ENCODE data around the gene KCNQ2.

KCNQ2 gene

DNA sequence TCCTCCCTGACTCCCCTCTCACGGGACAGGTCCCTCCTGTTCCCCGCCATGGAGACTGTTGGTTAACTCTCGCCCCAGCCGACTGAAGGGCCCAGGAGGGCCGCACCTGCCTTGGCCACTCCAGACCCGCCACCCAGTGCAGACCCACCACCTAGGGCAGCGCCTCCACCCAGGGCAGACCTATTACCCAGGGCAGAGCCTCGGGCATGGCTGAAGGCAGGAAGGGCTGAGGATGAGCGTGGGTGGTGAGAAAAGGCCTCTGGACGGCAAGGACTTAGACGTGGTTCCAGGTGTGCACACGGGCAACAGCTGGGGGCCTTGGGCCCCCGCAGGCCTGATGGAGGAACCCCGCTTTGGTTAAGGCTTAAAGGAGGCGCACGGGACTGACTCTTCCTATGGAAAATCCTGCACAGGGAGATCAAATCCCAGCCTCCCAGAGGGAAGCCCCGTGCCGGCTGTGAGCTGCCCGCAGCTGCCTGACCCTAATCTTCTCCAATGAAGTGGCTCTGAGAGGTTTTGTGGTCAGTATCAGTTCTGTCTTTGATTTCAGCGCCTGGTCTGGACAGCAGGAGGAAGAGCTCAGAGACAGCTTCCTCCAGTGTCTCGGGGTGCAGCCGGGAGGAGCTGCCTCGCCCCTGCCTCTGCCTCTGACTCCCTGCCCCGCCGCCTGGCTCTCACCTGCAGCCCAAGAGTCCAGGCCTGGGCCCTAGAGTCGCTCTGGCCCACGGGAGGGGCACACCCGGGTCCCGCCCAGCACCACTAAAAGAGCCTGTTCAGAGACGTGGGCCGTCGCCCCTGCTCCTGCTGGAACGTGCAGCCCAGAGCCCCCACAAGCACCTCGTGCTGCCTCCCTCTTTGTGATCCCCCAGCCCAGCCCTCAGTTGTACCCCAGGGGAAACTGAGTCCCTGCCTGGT lies 99.2 kb downstream of the KCNQ2 start:
- TF ChIP-seq ZNF70 (CRISPR knock-in tag; IDR thresholded peaks at IDR 0.05): no peak
- TF ChIP-seq ZNF565 (CRISPR knock-in tag; conservative IDR thresholded peaks at IDR 0.05; ENCODE audit: low read depth): no peak
- TF ChIP-seq, protein P1, sequence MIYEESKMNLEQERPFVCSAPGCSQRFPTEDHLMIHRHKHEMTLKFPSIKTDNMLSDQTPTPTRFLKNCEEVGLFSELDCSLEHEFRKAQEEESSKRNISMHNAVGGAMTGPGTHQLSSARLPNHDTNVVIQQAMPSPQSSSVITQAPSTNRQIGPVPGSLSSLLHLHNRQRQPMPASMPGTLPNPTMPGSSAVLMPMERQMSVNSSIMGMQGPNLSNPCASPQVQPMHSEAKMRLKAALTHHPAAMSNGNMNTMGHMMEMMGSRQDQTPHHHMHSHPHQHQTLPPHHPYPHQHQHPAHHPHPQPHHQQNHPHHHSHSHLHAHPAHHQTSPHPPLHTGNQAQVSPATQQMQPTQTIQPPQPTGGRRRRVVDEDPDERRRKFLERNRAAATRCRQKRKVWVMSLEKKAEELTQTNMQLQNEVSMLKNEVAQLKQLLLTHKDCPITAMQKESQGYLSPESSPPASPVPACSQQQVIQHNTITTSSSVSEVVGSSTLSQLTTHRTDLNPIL (CRISPR knock-in tag; IDR thresholded peaks at IDR 0.05; ENCODE audit: low read depth): no peak
- TF ChIP-seq GLIS3 (CRISPR knock-in tag; IDR thresholded peaks at IDR 0.05): no peak
- no peak for TF ChIP-seq SNAI2 (CRISPR knock-in tag; IDR thresholded peaks at IDR 0.05)
- TF ChIP-seq ISL1 (CRISPR knock-in tag; IDR thresholded peaks at IDR 0.05): no peak
- no peak for ATAC-seq

DNA sequence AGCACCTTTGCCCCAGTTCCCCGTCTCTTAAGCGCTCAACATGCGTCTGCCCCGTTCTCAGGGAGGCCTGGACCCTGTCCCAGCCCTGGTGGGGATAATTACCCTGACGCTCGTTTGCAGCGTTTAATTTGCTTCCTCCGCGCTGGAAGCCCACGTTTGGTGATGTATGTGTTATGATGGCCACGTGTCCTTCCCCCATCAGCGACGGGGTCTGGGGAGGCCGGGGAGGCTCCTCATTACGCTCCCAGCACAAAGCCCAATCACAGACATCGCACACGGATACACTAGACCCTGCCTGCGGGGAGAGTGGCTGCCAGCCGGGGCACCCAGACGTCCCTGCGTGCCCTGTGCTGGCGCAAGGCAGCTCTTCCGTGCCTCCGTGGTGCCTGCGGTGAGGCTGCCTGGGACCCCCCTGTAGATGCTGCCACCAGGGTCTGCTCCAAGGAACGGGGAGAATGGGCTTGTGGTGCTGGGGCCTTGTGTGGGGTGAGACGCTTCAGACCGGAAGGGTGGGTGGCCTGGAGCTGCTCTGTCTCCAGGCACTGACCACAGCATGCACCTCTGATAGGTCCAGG lies 101.1 kb downstream of the KCNQ2 start:
- no peak for ATAC-seq
- TF ChIP-seq, protein P2, sequence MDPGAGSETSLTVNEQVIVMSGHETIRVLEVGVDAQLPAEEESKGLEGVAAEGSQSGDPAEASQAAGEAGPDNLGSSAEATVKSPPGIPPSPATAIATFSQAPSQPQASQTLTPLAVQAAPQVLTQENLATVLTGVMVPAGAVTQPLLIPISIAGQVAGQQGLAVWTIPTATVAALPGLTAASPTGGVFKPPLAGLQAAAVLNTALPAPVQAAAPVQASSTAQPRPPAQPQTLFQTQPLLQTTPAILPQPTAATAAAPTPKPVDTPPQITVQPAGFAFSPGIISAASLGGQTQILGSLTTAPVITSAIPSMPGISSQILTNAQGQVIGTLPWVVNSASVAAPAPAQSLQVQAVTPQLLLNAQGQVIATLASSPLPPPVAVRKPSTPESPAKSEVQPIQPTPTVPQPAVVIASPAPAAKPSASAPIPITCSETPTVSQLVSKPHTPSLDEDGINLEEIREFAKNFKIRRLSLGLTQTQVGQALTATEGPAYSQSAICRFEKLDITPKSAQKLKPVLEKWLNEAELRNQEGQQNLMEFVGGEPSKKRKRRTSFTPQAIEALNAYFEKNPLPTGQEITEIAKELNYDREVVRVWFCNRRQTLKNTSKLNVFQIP (CRISPR knock-in tag; IDR thresholded peaks at IDR 0.05; ENCODE audit: borderline replicate concordance, low read depth): no peak
- TF ChIP-seq ESRRG (CRISPR knock-in tag; IDR thresholded peaks at IDR 0.05) (no peak), GLIS3 (CRISPR knock-in tag; IDR thresholded peaks at IDR 0.05) (no peak), PPARA (CRISPR knock-in tag; IDR thresholded peaks at IDR 0.05; ENCODE audit: borderline replicate concordance) (no peak), ISL1 (CRISPR knock-in tag; IDR thresholded peaks at IDR 0.05) (no peak), SNAI2 (CRISPR knock-in tag; IDR thresholded peaks at IDR 0.05) (no peak), RARB (CRISPR knock-in tag; IDR thresholded peaks at IDR 0.05) (no peak), ZNF565 (CRISPR knock-in tag; conservative IDR thresholded peaks at IDR 0.05; ENCODE audit: low read depth) (no peak), ZNF8 (CRISPR knock-in tag; IDR thresholded peaks at IDR 0.05) (no peak), ZC3H10 (CRISPR knock-in tag; IDR thresholded peaks at IDR 0.05) (no peak), TCF4 (CRISPR knock-in tag; IDR thresholded peaks at IDR 0.05; ENCODE audit: borderline replicate concordance) (no peak), OSR1 (CRISPR knock-in tag; IDR thresholded peaks at IDR 0.05) (no peak)
- TF ChIP-seq, protein P3, sequence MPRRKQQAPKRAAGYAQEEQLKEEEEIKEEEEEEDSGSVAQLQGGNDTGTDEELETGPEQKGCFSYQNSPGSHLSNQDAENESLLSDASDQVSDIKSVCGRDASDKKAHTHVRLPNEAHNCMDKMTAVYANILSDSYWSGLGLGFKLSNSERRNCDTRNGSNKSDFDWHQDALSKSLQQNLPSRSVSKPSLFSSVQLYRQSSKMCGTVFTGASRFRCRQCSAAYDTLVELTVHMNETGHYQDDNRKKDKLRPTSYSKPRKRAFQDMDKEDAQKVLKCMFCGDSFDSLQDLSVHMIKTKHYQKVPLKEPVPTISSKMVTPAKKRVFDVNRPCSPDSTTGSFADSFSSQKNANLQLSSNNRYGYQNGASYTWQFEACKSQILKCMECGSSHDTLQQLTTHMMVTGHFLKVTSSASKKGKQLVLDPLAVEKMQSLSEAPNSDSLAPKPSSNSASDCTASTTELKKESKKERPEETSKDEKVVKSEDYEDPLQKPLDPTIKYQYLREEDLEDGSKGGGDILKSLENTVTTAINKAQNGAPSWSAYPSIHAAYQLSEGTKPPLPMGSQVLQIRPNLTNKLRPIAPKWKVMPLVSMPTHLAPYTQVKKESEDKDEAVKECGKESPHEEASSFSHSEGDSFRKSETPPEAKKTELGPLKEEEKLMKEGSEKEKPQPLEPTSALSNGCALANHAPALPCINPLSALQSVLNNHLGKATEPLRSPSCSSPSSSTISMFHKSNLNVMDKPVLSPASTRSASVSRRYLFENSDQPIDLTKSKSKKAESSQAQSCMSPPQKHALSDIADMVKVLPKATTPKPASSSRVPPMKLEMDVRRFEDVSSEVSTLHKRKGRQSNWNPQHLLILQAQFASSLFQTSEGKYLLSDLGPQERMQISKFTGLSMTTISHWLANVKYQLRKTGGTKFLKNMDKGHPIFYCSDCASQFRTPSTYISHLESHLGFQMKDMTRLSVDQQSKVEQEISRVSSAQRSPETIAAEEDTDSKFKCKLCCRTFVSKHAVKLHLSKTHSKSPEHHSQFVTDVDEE (CRISPR knock-in tag; IDR thresholded peaks at IDR 0.05): no peak
- TF ChIP-seq, protein P4, sequence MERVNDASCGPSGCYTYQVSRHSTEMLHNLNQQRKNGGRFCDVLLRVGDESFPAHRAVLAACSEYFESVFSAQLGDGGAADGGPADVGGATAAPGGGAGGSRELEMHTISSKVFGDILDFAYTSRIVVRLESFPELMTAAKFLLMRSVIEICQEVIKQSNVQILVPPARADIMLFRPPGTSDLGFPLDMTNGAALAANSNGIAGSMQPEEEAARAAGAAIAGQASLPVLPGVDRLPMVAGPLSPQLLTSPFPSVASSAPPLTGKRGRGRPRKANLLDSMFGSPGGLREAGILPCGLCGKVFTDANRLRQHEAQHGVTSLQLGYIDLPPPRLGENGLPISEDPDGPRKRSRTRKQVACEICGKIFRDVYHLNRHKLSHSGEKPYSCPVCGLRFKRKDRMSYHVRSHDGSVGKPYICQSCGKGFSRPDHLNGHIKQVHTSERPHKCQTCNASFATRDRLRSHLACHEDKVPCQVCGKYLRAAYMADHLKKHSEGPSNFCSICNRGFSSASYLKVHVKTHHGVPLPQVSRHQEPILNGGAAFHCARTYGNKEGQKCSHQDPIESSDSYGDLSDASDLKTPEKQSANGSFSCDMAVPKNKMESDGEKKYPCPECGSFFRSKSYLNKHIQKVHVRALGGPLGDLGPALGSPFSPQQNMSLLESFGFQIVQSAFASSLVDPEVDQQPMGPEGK (CRISPR knock-in tag; IDR thresholded peaks at IDR 0.05; ENCODE audit: borderline replicate concordance): no peak

DNA sequence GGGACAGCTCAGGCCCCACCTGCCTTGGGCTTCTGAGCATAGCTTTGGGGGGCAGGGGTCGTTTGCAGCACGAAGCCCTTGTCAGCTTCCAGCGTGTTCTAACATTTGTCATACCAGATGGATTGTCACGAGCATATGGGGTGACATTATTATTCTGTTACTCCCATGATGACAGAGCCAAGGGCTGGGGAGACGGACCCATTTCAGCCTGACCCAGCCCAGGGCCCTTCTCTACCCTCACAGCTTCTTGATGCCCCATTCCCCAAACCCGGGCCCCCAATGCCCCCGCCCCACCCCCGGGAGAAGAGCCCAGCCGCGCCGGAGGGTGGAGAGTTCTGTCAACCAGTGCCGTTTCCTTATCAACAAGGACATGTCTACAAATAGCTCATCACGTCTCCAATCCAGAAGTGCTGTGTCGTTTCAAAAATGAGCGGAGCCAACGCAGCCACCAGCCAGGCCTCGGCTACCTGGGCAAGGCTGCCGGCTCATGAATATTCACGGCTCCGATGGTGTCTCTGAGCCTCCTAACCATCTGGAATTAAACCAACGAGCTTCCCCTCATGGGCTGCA lies 101.8 kb downstream of the KCNQ2 start:
- no peak for ATAC-seq
- TF ChIP-seq, protein P5, sequence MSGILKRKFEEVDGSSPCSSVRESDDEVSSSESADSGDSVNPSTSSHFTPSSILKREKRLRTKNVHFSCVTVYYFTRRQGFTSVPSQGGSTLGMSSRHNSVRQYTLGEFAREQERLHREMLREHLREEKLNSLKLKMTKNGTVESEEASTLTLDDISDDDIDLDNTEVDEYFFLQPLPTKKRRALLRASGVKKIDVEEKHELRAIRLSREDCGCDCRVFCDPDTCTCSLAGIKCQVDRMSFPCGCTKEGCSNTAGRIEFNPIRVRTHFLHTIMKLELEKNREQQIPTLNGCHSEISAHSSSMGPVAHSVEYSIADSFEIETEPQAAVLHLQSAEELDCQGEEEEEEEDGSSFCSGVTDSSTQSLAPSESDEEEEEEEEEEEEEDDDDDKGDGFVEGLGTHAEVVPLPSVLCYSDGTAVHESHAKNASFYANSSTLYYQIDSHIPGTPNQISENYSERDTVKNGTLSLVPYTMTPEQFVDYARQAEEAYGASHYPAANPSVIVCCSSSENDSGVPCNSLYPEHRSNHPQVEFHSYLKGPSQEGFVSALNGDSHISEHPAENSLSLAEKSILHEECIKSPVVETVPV (CRISPR knock-in tag; IDR thresholded peaks at IDR 0.05): no peak
- TF ChIP-seq, protein P3 (CRISPR knock-in tag; IDR thresholded peaks at IDR 0.05): no peak
- no peak for TF ChIP-seq ARNTL (CRISPR knock-in tag; IDR thresholded peaks at IDR 0.05; ENCODE audit: borderline replicate concordance, low read depth)
- TF ChIP-seq ISL1 (CRISPR knock-in tag; IDR thresholded peaks at IDR 0.05): no peak
- no peak for TF ChIP-seq ZC3H10 (CRISPR knock-in tag; IDR thresholded peaks at IDR 0.05)
- no peak for TF ChIP-seq CSDC2 (CRISPR knock-in tag; IDR thresholded peaks at IDR 0.05)
- TF ChIP-seq GLIS3 (CRISPR knock-in tag; IDR thresholded peaks at IDR 0.05): no peak
- no peak for TF ChIP-seq BACH2 (CRISPR knock-in tag; IDR thresholded peaks at IDR 0.05; ENCODE audit: borderline replicate concordance)
- TF ChIP-seq ZFP3 (CRISPR knock-in tag; IDR thresholded peaks at IDR 0.05): no peak
- no peak for TF ChIP-seq PPARA (CRISPR knock-in tag; IDR thresholded peaks at IDR 0.05; ENCODE audit: borderline replicate concordance)
- no peak for TF ChIP-seq ZNF70 (CRISPR knock-in tag; IDR thresholded peaks at IDR 0.05)
- no peak for TF ChIP-seq RARB (CRISPR knock-in tag; IDR thresholded peaks at IDR 0.05)
- TF ChIP-seq, protein P4 (CRISPR knock-in tag; IDR thresholded peaks at IDR 0.05; ENCODE audit: borderline replicate concordance): no peak

Data from SK-N-SH treated with all-trans-retinoic acid at 6 μM for 48 hours (cell line).